ENCODE results near the gene C11orf97.
A peak's percentile ranks its signal among the peaks of the same experiment; 100 is the strongest.
"Not testable (repeated sequence)": the region's sequence is repeated elsewhere in the genome, so short reads cannot be mapped to it uniquely, and the experiment has no call there.

The C11orf97 gene

DNA sequence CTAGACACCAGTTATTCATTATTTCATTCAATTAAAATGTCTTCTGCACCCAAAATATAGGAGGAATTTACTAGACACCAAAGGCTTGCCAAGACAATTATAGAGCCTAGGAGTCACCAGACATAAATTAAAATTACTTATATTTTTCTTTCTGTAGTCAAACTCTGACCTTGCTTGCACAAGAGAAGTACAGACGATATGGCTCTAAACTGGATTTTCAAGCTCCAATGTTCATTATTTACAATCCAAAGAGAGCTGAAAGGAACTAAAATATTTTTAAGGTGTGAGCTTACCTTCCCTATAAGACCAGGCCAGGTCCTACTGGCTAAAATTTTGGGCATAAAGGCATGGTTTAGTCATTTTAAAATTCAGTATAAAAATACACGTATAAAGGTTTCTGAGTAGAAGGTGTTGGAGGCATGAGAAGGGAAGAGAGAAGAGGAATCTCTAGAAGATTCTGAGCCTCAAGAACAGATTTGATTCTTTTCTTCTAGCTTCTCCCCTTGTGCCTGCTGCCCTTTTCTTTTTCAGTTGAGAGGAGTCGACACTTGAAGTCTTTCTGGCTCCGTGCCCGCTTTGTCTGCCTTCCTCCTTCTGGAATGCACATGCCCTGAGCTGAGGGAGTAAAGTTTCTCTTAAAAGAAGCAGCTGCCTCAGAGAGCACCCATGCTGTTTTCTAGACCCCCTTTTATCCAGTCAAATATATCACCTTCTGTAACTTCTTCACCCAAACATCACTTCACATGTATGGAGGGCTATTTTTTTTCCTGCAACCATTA, 13.5 kb downstream of the C11orf97 start:
- DNase-seq, result no peak

GRCh38 chr11:94526645-94527438, 14.6 kb downstream of the C11orf97 start:
- DNase-seq, result no peak

GRCh38 chr11:94528551-94528950, 16.3 kb downstream of the C11orf97 start:
- DNase-seq, result no peak

- no peak for DNase-seq
These were observed 19.9 kb downstream of the C11orf97 start for GRCh38 chr11:94532211-94532610.

DNA sequence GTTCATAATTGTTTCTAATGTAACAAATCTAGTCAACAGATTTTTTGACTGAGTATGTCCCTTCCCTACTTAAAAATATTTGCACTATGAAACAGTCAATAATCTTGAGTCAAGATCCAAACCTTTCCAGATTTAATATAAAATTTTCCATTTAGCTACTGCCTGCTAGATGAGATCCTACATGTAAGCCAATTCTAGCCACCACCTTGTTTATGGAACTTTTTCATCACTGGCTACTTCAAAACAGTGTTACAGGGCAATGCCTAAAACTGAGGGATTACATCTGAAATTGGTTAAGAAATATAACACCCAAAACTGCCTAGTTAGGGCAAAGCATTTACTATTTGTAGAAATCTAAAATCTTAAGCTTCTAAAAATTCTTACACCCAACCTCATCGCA, 20.9 kb downstream of the C11orf97 start:
- no peak for DNase-seq

DNA sequence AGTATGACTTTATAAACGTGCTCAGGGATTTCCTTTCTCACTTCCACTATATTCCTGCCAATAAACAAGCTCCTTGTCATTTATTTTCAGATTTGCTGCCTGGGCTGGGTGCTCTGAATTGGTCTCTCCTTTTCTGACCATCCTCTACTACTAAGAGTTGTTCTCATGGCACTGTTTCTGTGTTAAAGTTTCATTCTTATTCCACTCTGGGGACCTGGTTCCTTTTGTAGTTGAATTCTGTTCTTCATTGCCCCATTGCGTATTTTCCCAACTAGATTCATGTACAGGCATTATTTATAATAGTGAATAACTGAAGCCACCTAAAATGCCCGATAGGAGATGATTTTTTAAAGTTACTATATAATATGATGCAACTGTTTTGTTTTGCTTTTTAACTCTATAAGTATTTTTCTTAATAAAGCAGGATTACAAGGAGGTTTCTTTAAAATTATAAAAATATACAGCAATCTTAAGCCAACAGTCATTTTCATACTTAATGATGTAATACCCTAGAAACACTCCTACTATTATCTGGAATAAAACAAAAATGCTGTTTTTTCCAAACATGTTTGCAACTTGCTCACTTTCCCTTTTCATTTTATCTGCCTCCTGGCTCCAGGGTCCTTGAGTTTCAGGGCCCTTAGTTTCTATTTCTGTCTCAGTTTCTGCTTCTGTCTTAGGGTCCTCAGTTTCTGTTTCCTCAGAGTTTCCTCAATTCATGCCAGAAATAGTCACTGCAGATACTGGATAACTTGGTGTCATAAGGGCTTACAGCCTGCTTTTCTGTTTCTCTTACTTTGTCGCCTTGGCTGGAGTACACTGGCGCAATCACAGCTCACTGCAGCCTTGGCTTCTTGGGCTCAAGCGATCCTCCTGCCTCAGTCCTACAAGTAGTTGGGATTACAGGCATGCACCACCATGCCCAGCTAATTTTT, 21.7 kb downstream of the C11orf97 start:
- no peak for DNase-seq

DNA sequence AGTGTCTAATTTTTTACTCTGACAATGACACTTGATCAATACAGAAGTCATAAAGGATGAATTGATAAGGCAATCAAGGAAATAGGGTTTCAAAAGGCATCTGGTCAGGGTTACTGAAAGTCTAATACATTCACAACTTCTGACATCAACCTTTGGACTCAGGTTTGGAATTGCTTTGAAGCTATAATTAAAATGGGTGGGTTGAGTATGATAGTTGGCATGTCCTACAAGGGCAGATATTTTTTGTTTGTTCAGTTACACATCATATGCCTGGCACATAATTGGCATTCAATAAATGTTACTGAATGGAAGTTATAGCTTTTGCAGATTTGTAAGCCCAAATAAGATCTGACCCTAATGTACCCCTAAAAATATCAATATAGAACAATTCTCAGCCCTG, 24.1 kb downstream of the C11orf97 start:
- DNase-seq, result no peak

GRCh38 chr11:94537031-94537600, 24.9 kb downstream of the C11orf97 start:
- no peak for DNase-seq

GRCh38 chr11:94539420-94539819, 27.2 kb downstream of the C11orf97 start:
- no peak for DNase-seq

- peak; percentile 79 for DNase-seq
These were observed 31.7 kb downstream of the C11orf97 start, which contains the start of gene FUT4 for GRCh38 chr11:94543695-94544645. Gene FUT4, plus strand, starts transcription at chr11:94543921. Its CDS starts 213 bp downstream, at chr11:94544134.

DNA sequence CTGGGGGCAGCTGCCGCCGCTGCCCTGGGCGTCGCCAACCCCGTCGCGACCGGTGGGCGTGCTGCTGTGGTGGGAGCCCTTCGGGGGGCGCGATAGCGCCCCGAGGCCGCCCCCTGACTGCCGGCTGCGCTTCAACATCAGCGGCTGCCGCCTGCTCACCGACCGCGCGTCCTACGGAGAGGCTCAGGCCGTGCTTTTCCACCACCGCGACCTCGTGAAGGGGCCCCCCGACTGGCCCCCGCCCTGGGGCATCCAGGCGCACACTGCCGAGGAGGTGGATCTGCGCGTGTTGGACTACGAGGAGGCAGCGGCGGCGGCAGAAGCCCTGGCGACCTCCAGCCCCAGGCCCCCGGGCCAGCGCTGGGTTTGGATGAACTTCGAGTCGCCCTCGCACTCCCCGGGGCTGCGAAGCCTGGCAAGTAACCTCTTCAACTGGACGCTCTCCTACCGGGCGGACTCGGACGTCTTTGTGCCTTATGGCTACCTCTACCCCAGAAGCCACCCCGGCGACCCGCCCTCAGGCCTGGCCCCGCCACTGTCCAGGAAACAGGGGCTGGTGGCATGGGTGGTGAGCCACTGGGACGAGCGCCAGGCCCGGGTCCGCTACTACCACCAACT, 32.5 kb downstream of the C11orf97 start:
- peak; percentile 14 for DNase-seq

GRCh38 chr11:94545264-94546161, 33.3 kb downstream of the C11orf97 start:
- no peak for DNase-seq

DNA sequence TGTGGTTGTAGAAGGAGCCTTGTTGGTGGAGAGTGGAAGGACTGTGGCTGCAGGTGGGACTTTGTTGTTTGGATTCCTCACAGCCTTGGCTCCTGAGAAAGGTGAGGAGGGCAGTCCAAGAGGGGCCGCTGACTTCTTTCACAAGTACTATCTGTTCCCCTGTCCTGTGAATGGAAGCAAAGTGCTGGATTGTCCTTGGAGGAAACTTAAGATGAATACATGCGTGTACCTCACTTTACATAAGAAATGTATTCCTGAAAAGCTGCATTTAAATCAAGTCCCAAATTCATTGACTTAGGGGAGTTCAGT, 33.9 kb downstream of the C11orf97 start:
- no peak for DNase-seq

- no peak for DNase-seq
These were observed 34.6 kb downstream of the C11orf97 start for GRCh38 chr11:94546886-94547285.

DNA sequence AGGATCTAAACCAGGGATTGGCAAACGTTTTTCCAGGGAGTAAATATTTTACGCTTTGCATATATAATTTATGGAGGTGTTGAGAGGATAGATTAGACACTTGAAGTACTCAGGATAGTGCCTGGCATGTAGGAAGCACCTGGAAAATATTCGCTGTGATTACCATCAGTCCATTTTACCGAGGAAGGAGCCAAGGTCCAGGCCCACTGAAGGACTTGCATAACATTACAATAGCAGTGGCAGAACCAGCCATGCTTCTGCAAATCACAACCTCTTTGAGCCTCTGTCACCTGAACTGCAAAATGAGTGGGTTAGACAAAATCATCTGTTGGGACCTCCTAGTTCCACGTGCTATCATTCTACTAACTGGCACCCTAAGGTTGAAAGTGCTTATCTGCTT, 36.9 kb downstream of the C11orf97 start:
- DNase-seq, result no peak

- no peak for DNase-seq
These were observed 38.3 kb downstream of the C11orf97 start for GRCh38 chr11:94550513-94550912.

DNA sequence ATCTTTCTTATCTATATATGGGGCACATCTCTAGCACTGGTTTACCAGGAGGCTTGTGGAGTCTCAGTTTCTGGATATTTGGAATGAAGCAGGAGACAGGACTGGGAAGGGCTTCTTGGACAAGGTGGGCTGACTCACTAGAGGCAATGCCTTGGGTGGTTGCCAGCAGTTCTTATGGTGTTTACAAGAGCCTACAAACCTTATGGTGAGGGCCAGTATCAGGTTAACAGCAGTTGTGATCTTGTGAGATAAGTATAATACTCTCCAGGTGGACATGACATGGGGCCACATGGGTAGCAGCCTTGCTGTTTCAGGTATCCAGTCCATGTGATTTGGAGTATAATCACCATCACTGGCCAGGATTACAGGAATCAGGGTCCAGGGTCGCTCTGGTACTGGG, 41.7 kb downstream of the C11orf97 start:
- DNase-seq, result no peak

GRCh38 chr11:94555752-94556329, 43.6 kb downstream of the C11orf97 start:
- DNase-seq, result not testable (repeated sequence)

- DNase-seq, result no peak
These were observed 45.2 kb downstream of the C11orf97 start for GRCh38 chr11:94557421-94557820.

DNA sequence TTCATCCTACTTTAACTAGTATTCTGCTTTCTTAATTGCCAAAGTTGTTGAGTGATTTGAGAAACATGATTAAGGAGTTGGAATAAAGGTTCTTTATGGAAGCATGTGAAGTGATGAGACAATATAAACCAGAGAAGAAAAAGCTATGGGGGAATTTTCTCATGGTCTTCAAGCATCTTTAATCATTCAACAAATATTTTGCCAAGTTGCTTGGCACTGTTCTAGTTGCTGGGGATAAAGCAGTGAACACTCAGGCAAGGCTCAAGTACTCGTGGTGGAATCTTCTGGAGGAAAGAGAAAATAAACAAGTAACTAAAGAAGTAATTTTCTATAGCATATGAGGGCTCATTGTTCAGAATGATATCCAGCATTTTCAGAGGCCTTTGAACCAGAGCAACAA, 45.7 kb downstream of the C11orf97 start:
- no peak for DNase-seq
